ENCODE results near the gene ABCC4.

GRCh38 chr13:95220611-95221010 lies 80.6 kb downstream of the ABCC4 start:
- no peak for TF ChIP-seq CTCF (conservative IDR thresholded peaks at IDR 0.05)
- TF ChIP-seq ZFX (IDR thresholded peaks at IDR 0.05) = no peak
